K562 (cell line): ENCODE data around the gene CLIP2. TPM values are rescaled to one million over a fixed set of nuclear protein-coding genes. Genes with fewer than 3 reads are reported as not detected.

ENCODE experiments used
- ATAC-seq: fragments of 200-7000 bp; cut with Tn5 transposase; 3 replicates; pipeline ENCODE4 v1.9.1; 2020; ENCODE audit warnings: moderate library complexity
- BruUV-seq: library from RNA; stranded (reverse); fragments of 400-500 nt; replicated peaks from 2 replicates; lab custom pipeline; 2021; lab: Mats Ljungman, UMichigan
- CTCF ChIA-PET: fragments of 300-600 bp; formaldehyde crosslinking; extraction: SDS; loops from one replicate; lab custom pipeline; 2021; ENCODE audit warnings: low intra/inter-chr PET ratio; lab: Yijun Ruan, JAX
- POLR2A ChIA-PET: fragments of 300-600, 350-650 bp; sonication (Branson Sonifier 250); formaldehyde crosslinking; extraction: SDS; loops from one replicate; lab custom pipeline; 2021; ENCODE audit warnings: antibody characterized with exemption, inconsistent platforms; lab: Yijun Ruan, JAX
- DNase-seq, 4 experiments: peaks; one replicate each; pipeline versions ENCODE4 v3.0.0 to v3.0.0-alpha.2; 2011 to 2018; ENCODE audit warnings: low spot score in 3 of 4, mixed read lengths in 3 of 4; ENCODE audit errors: extremely low read depth in 1 of 4
- FAIRE-seq: peaks from 2 replicates; lab custom pipeline; 2011; peaks lifted over from hg19 to GRCh38; lab: Jason Lieb, UNC
- H2AFZ ChIP-seq: 2 replicates; pipeline ENCODE4 v1.6.0; 2011; ENCODE audit warnings: low read depth, low read length, control low read depth, inconsistent platforms
- H3K27ac ChIP-seq: fragments of 200-600 bp; 3 replicates; pipeline ENCODE4 v1.8.0; 2011; ENCODE audit warnings: low read depth, mild to moderate bottlenecking, control low read depth, inconsistent platforms, low read length, moderate library complexity, mixed read lengths; ENCODE audit errors: extremely low read depth
- H3K27me3 ChIP-seq, 2 experiments: fragments of 300-600 bp in 1 of 2; 2 replicates in 1 of 2; 3 replicates in 1 of 2; pipeline versions ENCODE4 v1.6.0 to v1.8.0; 2011; ENCODE audit warnings: inconsistent platforms in 2 of 2, low read length in 2 of 2, mild to moderate bottlenecking in 1 of 2, mixed read lengths in 1 of 2, moderate library complexity in 1 of 2; ENCODE audit not compliant: control insufficient read depth in 2 of 2, insufficient read depth in 2 of 2
- H3K36me3 ChIP-seq: fragments of 300-600 bp; 3 replicates; pipeline ENCODE4 v1.8.0; 2011; ENCODE audit warnings: mild to moderate bottlenecking, low read length, inconsistent platforms; ENCODE audit not compliant: control insufficient read depth, insufficient read depth
- H3K4me1 ChIP-seq, 2 experiments: fragments of 200-600 bp in 1 of 2; replicated peaks in 1 of 2; 2 replicates in 1 of 2; 3 replicates in 1 of 2; pipeline versions ENCODE4 v1.5.1 to v1.8.0; 2011; ENCODE audit warnings: inconsistent platforms in 2 of 2, low read length in 2 of 2, mild to moderate bottlenecking in 1 of 2, mixed read lengths in 1 of 2, moderate library complexity in 1 of 2; ENCODE audit not compliant: control insufficient read depth in 2 of 2, insufficient read depth in 2 of 2
- H3K4me2 ChIP-seq: 2 replicates; pipeline ENCODE4 v1.6.1; 2011; ENCODE audit warnings: low read length, control low read depth, inconsistent platforms, mixed read lengths; ENCODE audit not compliant: insufficient read depth
- H3K4me3 ChIP-seq: fragments of 200-600 bp; sonication (generic), shearing (Covaris generic); 2 replicates; pipeline ENCODE4 v1.5.1; 2016; ENCODE audit warnings: control low read depth, inconsistent platforms
- H3K79me2 ChIP-seq: fragments of 200-600 bp; 3 replicates; pipeline ENCODE4 v1.8.0; 2011; ENCODE audit warnings: low read length, inconsistent platforms; ENCODE audit not compliant: control insufficient read depth, insufficient read depth
- H3K9ac ChIP-seq, 2 experiments: 2 replicates each; pipeline versions ENCODE4 v1.6.0 to v1.6.1; 2011; ENCODE audit warnings: low read depth in 2 of 2, low read length in 2 of 2, control low read depth in 1 of 2, inconsistent platforms in 1 of 2, mild to moderate bottlenecking in 1 of 2, mixed read lengths in 1 of 2; ENCODE audit not compliant: insufficient read depth in 1 of 2
- H3K9me1 ChIP-seq: one replicate; pipeline ENCODE4 v1.6.0; 2011; ENCODE audit warnings: inconsistent platforms, mild to moderate bottlenecking, low read length, moderate library complexity; ENCODE audit not compliant: control insufficient read depth, insufficient read depth
- H3K9me3 ChIP-seq: replicated peaks from 2 replicates; pipeline ENCODE4 v1.5.1; 2011; ENCODE audit warnings: low read depth, low read length, inconsistent platforms; ENCODE audit not compliant: control insufficient read depth, insufficient read depth
- H4K20me1 ChIP-seq: replicated peaks from 2 replicates; pipeline ENCODE4 v1.6.1; 2011; ENCODE audit warnings: low read length, inconsistent platforms, mixed read lengths; ENCODE audit not compliant: control insufficient read depth, insufficient read depth
- COPS2 ChIP-seq: fragments of 450-650 bp; conservative IDR thresholded peaks from 2 replicates; pipeline ENCODE4 v1.6.1; 2016; ENCODE audit warnings: mild to moderate bottlenecking, moderate library complexity
- DLX4 ChIP-seq: fragments of 250-450 bp; sonication (Bioruptor Pico); IDR thresholded peaks from 2 replicates; pipeline ENCODE4 v1.6.1; 2021; ENCODE audit warnings: mild to moderate bottlenecking
- FIP1L1 ChIP-seq: fragments of 200-400 bp; formaldehyde crosslinking; IDR thresholded peaks from 2 replicates; pipeline ENCODE4 v1.6.1; 2018; ENCODE audit warnings: mild to moderate bottlenecking, low read depth, low read length; ENCODE audit not compliant: poor library complexity, severe bottlenecking
- HES1 ChIP-seq: fragments of 450-650 bp; IDR thresholded peaks from 2 replicates; pipeline ENCODE4 v1.6.1; 2016; ENCODE audit warnings: low read depth, mild to moderate bottlenecking, moderate library complexity
- JUN ChIP-seq, 2 experiments: sonication (generic) in 1 of 2; formaldehyde crosslinking in 1 of 2; IDR thresholded peaks; 2 replicates each; pipeline versions ENCODE4 v1.6.1 to v1.8.0; 2012 to 2022; ENCODE audit warnings: borderline replicate concordance in 2 of 2, mild to moderate bottlenecking in 2 of 2, improper control_type of control experiment in 1 of 2, low read depth in 1 of 2, low read length in 1 of 2, missing genetic modification reagents in 1 of 2
- RBM25 ChIP-seq: fragments of 200-400 bp; formaldehyde crosslinking; IDR thresholded peaks from 2 replicates; pipeline ENCODE4 v1.6.1; 2018; ENCODE audit warnings: low read length, low read depth, moderate library complexity; ENCODE audit not compliant: severe bottlenecking
- REST ChIP-seq, 2 experiments: fragments of 450-650 bp; formaldehyde crosslinking in 1 of 2; IDR thresholded peaks; 2 replicates each; pipeline versions ENCODE4 v1.4.0 to v1.6.1; 2014 to 2020; ENCODE audit warnings: mild to moderate bottlenecking in 2 of 2, borderline replicate concordance in 1 of 2, low read depth in 1 of 2
- RFX7 ChIP-seq: fragments of 250-450 bp; sonication (Bioruptor Pico); IDR thresholded peaks from 2 replicates; pipeline ENCODE4 v1.5.1; 2021; ENCODE audit warnings: mild to moderate bottlenecking
- ZNF12 ChIP-seq: sonication (generic); formaldehyde crosslinking; IDR thresholded peaks from 2 replicates; pipeline ENCODE4 v1.4.0; 2020; ENCODE audit warnings: mild to moderate bottlenecking, missing genetic modification reagents
- ZNF212 ChIP-seq: fragments of 450-650 bp; formaldehyde crosslinking; IDR thresholded peaks from 2 replicates; pipeline ENCODE4 v1.4.0; 2020; ENCODE audit warnings: mild to moderate bottlenecking
- ZNF76 ChIP-seq: fragments of 250-450 bp; sonication (Bioruptor Pico); IDR thresholded peaks from 2 replicates; pipeline ENCODE4 v1.4.0; 2020; ENCODE audit warnings: mild to moderate bottlenecking, moderate library complexity, borderline replicate concordance
- WGBS: fragments of 100-300 bp; shearing (Covaris generic); methylation state at CpG from one replicate; pipeline ENCODE4 v1.1.6; 2016; ENCODE audit warnings: low coverage, mixed read lengths; ENCODE audit not compliant: insufficient coverage; ENCODE audit errors: missing lambda C conversion rate; 5-methylcytosine and 5-hydroxymethylcytosine counted together
- in situ Hi-C: fragments of 300-500 bp; cut with MboI; formaldehyde crosslinking; loops from 4 replicates; pipeline ENCODE4 v1.15.0; 2018; ENCODE audit warnings: inconsistent platforms, mixed read lengths
- intact Hi-C: fragments of 100-400 bp; cut with micrococcal nuclease; formaldehyde crosslinking; loops from 2 replicates; pipeline ENCODE4 v1.14.2; 2022
- polyA plus RNA-seq, 8 experiments: library from polyadenylated mRNA; depleted of rRNA in 4 of 8; stranded (reverse) in 5 of 8; unstranded in 3 of 8; fragments of >200 nt; fragmentation: Nextera tagmentation in 2 of 8; fragmentation: Illumina TruSeq in 1 of 8; extraction: Ambion mirVana in 2 of 8; extraction: Trizol in 1 of 8; gene quantifications; 2 replicates each; pipeline versions ENCODE4 v1.2.1 to v1.2.3, GENCODE V29; 2011 to 2014; ENCODE audit warnings: inconsistent platforms in 1 of 8, missing spikeins in 1 of 8
- total RNA-seq, 7 experiments: library from RNA; depleted of rRNA in 6 of 7; stranded (reverse); fragments of >200 nt in 6 of 7; fragmentation: Illumina TruSeq in 2 of 7; extraction: Trizol in 2 of 7; gene quantifications; 2 replicates each; pipeline versions ENCODE4 v1.2.1 to v1.2.3, GENCODE V29; 2011 to 2021; ENCODE audit warnings: low replicate concordance in 1 of 7

Gene CLIP2
- total and polyA plus RNA-seq, 9 of the 15 experiments (the other 6 are each of a cell fraction or from before 2014, with no cell fraction given), result 0.07 to 5.4 (median 2.1) TPM

GRCh38 chr7:74417419-74417971 lies 128.3 kb downstream of the CLIP2 start:
- CTCF ChIA-PET, result interaction anchor here (0.6 to 2.6 kb wide), 4 partner anchors 149 to 1897 kb away, joined by 3 to 11 read pairs (median 6); no protein-coding TSS in a partner anchor
- H3K79me2 ChIP-seq, result no peaks in the 10 kb centered on the region
- H3K27me3 ChIP-seq, result peaks cover 0 to 2% of the 10 kb centered on the region in 2 experiments; a peak in 1 of 5 replicates
- no peaks in the 10 kb centered on the region for H3K9me1 ChIP-seq
- peak; percentile 93 for FAIRE-seq
- no peaks in the 10 kb centered on the region for H3K36me3 ChIP-seq
- no peaks in the 10 kb centered on the region for H4K20me1 ChIP-seq
- POLR2A ChIA-PET, result interaction anchor here (1.0 kb wide), 1 partner anchor 42 kb away, joined by 4 read pairs; no protein-coding TSS in a partner anchor
- peaks cover 0 to 8% of the 10 kb centered on the region in 2 experiments; a peak in 1 of 5 replicates for H3K4me1 ChIP-seq
- ATAC-seq, result peak; percentile 96
- DNase-seq, result peak; percentile 83 to 94 (median 92)
- in situ Hi-C loops, result loop anchor here (25.0 kb wide), 1 partner anchor 620 kb away; no protein-coding TSS in a partner anchor
- H3K9me3 ChIP-seq, result no peaks in the 10 kb centered on the region; the same call in 1 of the 2 replicates
- H3K9ac ChIP-seq, result no peak overlapping the region
- no peak overlapping the region for H3K27ac ChIP-seq
- H3K4me3 ChIP-seq, result no peak overlapping the region
- no peak overlapping the region for H3K4me2 ChIP-seq
- 15% methylated on average over 16 of the region's 16 CpGs for whole genome bisulfite sequencing
- BruUV-seq, result no TSS peak
- intact Hi-C loops, result loop anchor here (1.0 to 2.0 kb wide), 3 partner anchors 127 to 629 kb away; no protein-coding TSS in a partner anchor
- H2AFZ ChIP-seq, result peak overlapping the region; percentile 6
- TF ChIP-seq RFX7, result no peak
- TF ChIP-seq COPS2, result no peak
- no peak for TF ChIP-seq FIP1L1
- TF ChIP-seq ZNF12 (CRISPR knock-in tag), result no peak
- no peak for TF ChIP-seq DLX4
- TF ChIP-seq ZNF212, result no peak
- TF ChIP-seq ZNF76 (CRISPR knock-in tag), result no peak
- TF ChIP-seq JUN (IDR thresholded peaks at IDR 0.05; ENCODE audit: borderline replicate concordance, low read depth, low read length), result no peak; the same call in 1 of the 2 replicates
- TF ChIP-seq JUN (CRISPR knock-in tag; IDR thresholded peaks at IDR 0.05; ENCODE audit: borderline replicate concordance), result no peak
- no peak for TF ChIP-seq HES1
- peak; percentile 93 for TF ChIP-seq REST (IDR thresholded peaks at IDR 0.05; ENCODE audit: borderline replicate concordance)
- TF ChIP-seq REST (CRISPR knock-in tag; IDR thresholded peaks at IDR 0.05; ENCODE audit: low read depth), result no peak
- TF ChIP-seq RBM25, result no peak
